Neuronal stem cell (in vitro differentiated cells): Measurements from ENCODE around the gene ARFGEF3.
A peak's percentile ranks its signal among the peaks of the same experiment; 100 is the strongest.

Experiments
- DNase-seq: peaks from one replicate; pipeline ENCODE4 v3.0.0-alpha.2; 2013; ENCODE audit warnings: low spot score
- H2AFZ ChIP-seq: one replicate; pipeline ENCODE4 v1.6.1; 2013; ENCODE audit warnings: mild to moderate bottlenecking, low read length, inconsistent platforms
- H2AK5ac ChIP-seq: 2 replicates; pipeline ENCODE4 v1.6.1; 2013; ENCODE audit warnings: low read depth, mild to moderate bottlenecking, inconsistent platforms, low read length, moderate library complexity, mixed read lengths
- H2BK120ac ChIP-seq: 2 replicates; pipeline ENCODE4 v1.6.1; 2013; ENCODE audit warnings: low read depth, mild to moderate bottlenecking, inconsistent platforms, low read length, moderate library complexity, mixed read lengths
- H2BK12ac ChIP-seq: one replicate; pipeline ENCODE4 v1.6.1; 2013; ENCODE audit warnings: low read length, inconsistent platforms
- H2BK15ac ChIP-seq: 2 replicates; pipeline ENCODE4 v1.6.1; 2013; ENCODE audit warnings: mild to moderate bottlenecking, low read length, inconsistent platforms, mixed read lengths
- H2BK5ac ChIP-seq: one replicate; pipeline ENCODE4 v1.6.1; 2013; ENCODE audit warnings: inconsistent platforms, mild to moderate bottlenecking, low read length, moderate library complexity
- H3K14ac ChIP-seq: one replicate; pipeline ENCODE4 v1.6.1; 2013; ENCODE audit warnings: low read length, inconsistent platforms
- H3K18ac ChIP-seq: 2 replicates; pipeline ENCODE4 v1.6.1; 2013; ENCODE audit warnings: low read length, inconsistent platforms
- H3K23ac ChIP-seq: 2 replicates; pipeline ENCODE4 v1.6.1; 2013; ENCODE audit warnings: low read depth, mild to moderate bottlenecking, mixed read lengths, low read length, inconsistent platforms; ENCODE audit not compliant: poor library complexity
- H3K27ac ChIP-seq: replicated peaks from 3 replicates; pipeline ENCODE4 v1.5.1; 2013; ENCODE audit warnings: low read length, inconsistent platforms
- H3K27me3 ChIP-seq, 3 experiments: 2 replicates each; pipeline ENCODE4 v1.6.1; 2013; ENCODE audit warnings: low read length in 3 of 3, mild to moderate bottlenecking in 2 of 3, inconsistent platforms in 1 of 3, low read depth in 1 of 3, mixed read lengths in 1 of 3, moderate library complexity in 1 of 3; ENCODE audit not compliant: control insufficient read depth in 3 of 3, insufficient read depth in 3 of 3
- H3K36me3 ChIP-seq, 2 donors: replicated peaks in 1 of 2; 2 replicates each; pipeline ENCODE4 v1.6.1; 2013; ENCODE audit warnings: low read length in 2 of 2; ENCODE audit not compliant: control insufficient read depth in 2 of 2, insufficient read depth in 2 of 2
- H3K4ac ChIP-seq: 2 replicates; pipeline ENCODE4 v1.6.1; 2013; ENCODE audit warnings: inconsistent platforms, mild to moderate bottlenecking, low read length, moderate library complexity
- H3K4me1 ChIP-seq, 2 donors: 1 replicate in 1 of 2; 2 replicates in 1 of 2; pipeline ENCODE4 v1.6.1; 2013; ENCODE audit warnings: low read length in 2 of 2, low read depth in 1 of 2; ENCODE audit not compliant: control insufficient read depth in 2 of 2, insufficient read depth in 1 of 2
- H3K4me2 ChIP-seq: one replicate; pipeline ENCODE4 v1.6.1; 2013; ENCODE audit warnings: mild to moderate bottlenecking, low read length, inconsistent platforms; ENCODE audit not compliant: insufficient read depth, poor library complexity, severe bottlenecking
- H3K4me3 ChIP-seq, 2 donors: 2 replicates each; pipeline ENCODE4 v1.5.1; 2013; ENCODE audit warnings: low read length in 2 of 2, mild to moderate bottlenecking in 2 of 2, inconsistent platforms in 1 of 2, moderate library complexity in 1 of 2
- H3K79me1 ChIP-seq: one replicate; pipeline ENCODE4 v1.6.1; 2013; ENCODE audit warnings: low read depth, mild to moderate bottlenecking, inconsistent platforms, low read length, moderate library complexity
- H3K9ac ChIP-seq: one replicate; pipeline ENCODE4 v1.6.1; 2013; ENCODE audit warnings: mild to moderate bottlenecking, low read depth, low read length, inconsistent platforms; ENCODE audit not compliant: poor library complexity
- H3K9me3 ChIP-seq, 2 donors: replicated peaks in 1 of 2; 2 replicates each; pipeline versions ENCODE3 to v1.6.1; 2013; ENCODE audit warnings: low read length in 2 of 2, mild to moderate bottlenecking in 2 of 2, inconsistent platforms in 1 of 2, low read depth in 1 of 2, mixed read lengths in 1 of 2, moderate library complexity in 1 of 2; ENCODE audit not compliant: control insufficient read depth in 2 of 2, insufficient read depth in 1 of 2
- H4K8ac ChIP-seq: one replicate; pipeline ENCODE4 v1.6.1; 2013; ENCODE audit warnings: low read depth, mild to moderate bottlenecking, inconsistent platforms, low read length, moderate library complexity
- H4K91ac ChIP-seq: one replicate; pipeline ENCODE4 v1.6.1; 2013; ENCODE audit warnings: low read length, low read depth, mild to moderate bottlenecking, inconsistent platforms; ENCODE audit not compliant: poor library complexity
- WGBS, 2 donors: extraction: QIAGEN DNeasy Blood & Tissue Kit; methylation state at CpG; one replicate each; pipeline ENCODE4 v1.1.7; 2013; ENCODE audit warnings: missing lambda C conversion rate in 2 of 2, mixed read lengths in 1 of 2; ENCODE audit not compliant: insufficient read length in 2 of 2, insufficient replicate concordance in 1 of 2; ENCODE audit errors: extremely low coverage in 2 of 2; 5-methylcytosine and 5-hydroxymethylcytosine counted together

Gene ARFGEF3

DNA sequence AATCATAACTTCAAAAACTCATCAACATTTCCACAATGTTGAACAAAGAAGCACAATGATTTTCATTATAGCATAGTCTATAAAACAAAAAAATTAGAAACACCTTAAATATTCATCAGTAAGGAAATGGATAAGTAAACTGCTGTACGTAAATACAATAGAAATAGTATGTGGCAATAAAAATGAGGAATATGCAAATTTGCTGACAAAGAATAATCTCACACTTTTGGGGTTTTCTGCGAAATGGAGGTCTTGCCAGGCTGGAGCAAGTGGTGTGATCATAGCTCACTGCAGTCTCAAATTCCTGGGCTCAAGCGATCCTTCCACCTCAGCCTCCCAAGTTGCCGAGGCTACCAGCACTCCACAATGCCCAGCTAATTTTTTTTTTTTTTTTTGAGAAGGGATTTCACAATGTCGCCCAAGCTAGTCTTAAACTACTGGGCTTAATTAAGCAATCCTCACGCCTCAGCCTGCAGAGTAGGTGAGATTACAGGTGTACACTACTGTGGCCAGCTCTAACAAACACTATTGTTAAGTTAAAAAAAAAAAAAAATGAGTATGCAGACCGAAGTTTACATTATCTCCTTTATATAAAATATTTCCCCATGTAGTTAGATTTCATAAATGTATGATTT lies 157.1 kb downstream of the ARFGEF3 start:
- no peaks in the 10 kb centered on the region for H3K4me1 ChIP-seq
- no CpG with 5 or more reads among the region's 7 CpGs for WGBS, 2 donors
- H3K27ac ChIP-seq, result no peak overlapping the region
- no peak overlapping the region for H3K4me3 ChIP-seq
- H3K4me2 ChIP-seq, result no peak overlapping the region
- H4K8ac ChIP-seq, result no peak overlapping the region
- no peak overlapping the region for H3K14ac ChIP-seq
- H2AFZ ChIP-seq, result no peak overlapping the region
- H2BK15ac ChIP-seq, result no peak overlapping the region
- H3K18ac ChIP-seq, result no peak overlapping the region
- H3K79me1 ChIP-seq, result no peaks in the 10 kb centered on the region
- no peak overlapping the region for H3K9ac ChIP-seq
- H2AK5ac ChIP-seq, result no peak overlapping the region
- DNase-seq, result no peak
- no peak overlapping the region for H2BK120ac ChIP-seq
- H3K9me3 ChIP-seq, result peaks cover 0 to 2% of the 10 kb centered on the region in 2 donors
- H2BK12ac ChIP-seq, result no peak overlapping the region
- H3K27me3 ChIP-seq, result no peaks in the 10 kb centered on the region
- no peaks in the 10 kb centered on the region for H3K36me3 ChIP-seq
- no peak overlapping the region for H4K91ac ChIP-seq
- H2BK5ac ChIP-seq, result no peak overlapping the region
- no peak overlapping the region for H3K23ac ChIP-seq
- no peak overlapping the region for H3K4ac ChIP-seq

DNA sequence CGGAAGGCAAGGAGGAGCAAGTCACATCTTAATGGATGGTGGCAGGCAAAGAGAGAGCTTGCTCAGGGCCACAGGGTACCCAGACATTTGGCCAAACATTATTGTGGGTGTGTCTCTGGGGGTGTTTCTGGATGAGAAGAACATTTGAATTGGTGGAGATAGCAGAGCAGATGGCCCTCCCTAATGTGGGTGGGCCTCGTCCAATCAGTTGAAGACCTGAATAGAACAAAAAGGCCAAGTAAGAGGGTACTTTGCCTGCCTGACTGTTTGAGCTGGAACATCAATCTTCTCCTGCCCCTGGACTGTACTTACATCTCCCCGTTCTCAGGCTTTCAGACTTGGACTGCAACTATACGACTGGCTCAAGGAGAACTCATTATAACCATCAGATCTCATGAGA lies 160.2 kb downstream of the ARFGEF3 start:
- Histone ChIP-seq H3K14ac (no peak overlapping the region), H2BK12ac (no peak overlapping the region), H2BK5ac (no peak overlapping the region), H3K9me3 (peaks cover 0 to 2% of the 10 kb centered on the region in 2 donors), H4K8ac (no peak overlapping the region), H3K18ac (no peak overlapping the region), H3K4me2 (no peak overlapping the region), H3K36me3 (peaks cover 0 to 2% of the 10 kb centered on the region in 2 donors), H4K91ac (no peak overlapping the region), H3K9ac (no peak overlapping the region), H3K79me1 (no peaks in the 10 kb centered on the region), H2AFZ (no peak overlapping the region), H3K27me3 (no peaks in the 10 kb centered on the region), H3K4me3 (no peak overlapping the region), H2AK5ac (no peak overlapping the region), H3K4ac (no peak overlapping the region), H3K23ac (no peak overlapping the region), H2BK120ac (no peak overlapping the region), H3K4me1 (no peaks in the 10 kb centered on the region), H2BK15ac (no peak overlapping the region), H3K27ac (no peak overlapping the region)
- WGBS, 2 donors, result no CpG with 5 or more reads among the region's 4 CpGs
- DNase-seq, result no peak

DNA sequence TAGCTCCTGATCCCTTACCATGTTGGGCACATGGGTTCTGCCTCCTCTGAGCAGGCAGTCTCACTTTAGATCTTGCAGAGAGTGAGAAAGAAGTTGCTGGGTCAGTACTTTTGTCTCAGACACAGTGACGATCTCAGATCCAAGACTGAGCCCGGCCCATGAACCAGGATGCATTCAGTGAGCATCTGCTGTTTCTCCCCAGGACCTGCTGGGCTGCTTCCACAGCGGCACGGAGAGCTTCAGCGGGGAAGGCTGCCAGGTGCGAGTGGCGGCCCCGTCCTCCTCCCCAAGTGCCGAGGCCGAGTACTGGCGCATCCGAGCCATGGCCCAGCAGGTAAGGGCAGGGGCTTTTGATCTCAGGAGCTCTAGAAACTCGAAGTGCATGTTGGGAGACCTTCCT lies 162.1 kb downstream of the ARFGEF3 start:
- Histone ChIP-seq H4K91ac (no peak overlapping the region), H3K4me2 (no peak overlapping the region), H3K4ac (no peak overlapping the region), H2BK12ac (no peak overlapping the region), H2AK5ac (no peak overlapping the region), H2BK15ac (no peak overlapping the region), H4K8ac (no peak overlapping the region), H3K23ac (no peak overlapping the region), H3K9me3 (peaks cover 0 to 2% of the 10 kb centered on the region in 2 donors), H3K18ac (peak overlapping the region; percentile 13), H3K4me3 (no peak overlapping the region), H3K27me3 (no peaks in the 10 kb centered on the region), H3K27ac (no peak overlapping the region), H2BK120ac (no peak overlapping the region), H3K79me1 (no peaks in the 10 kb centered on the region), H3K9ac (no peak overlapping the region), H2BK5ac (no peak overlapping the region), H2AFZ (no peak overlapping the region), H3K14ac (no peak overlapping the region), H3K36me3 (peaks cover 0 to 2% of the 10 kb centered on the region in 2 donors), H3K4me1 (no peaks in the 10 kb centered on the region)
- WGBS, 2 donors, result no CpG with 5 or more reads among the region's 13 CpGs
- no peak for DNase-seq

DNA sequence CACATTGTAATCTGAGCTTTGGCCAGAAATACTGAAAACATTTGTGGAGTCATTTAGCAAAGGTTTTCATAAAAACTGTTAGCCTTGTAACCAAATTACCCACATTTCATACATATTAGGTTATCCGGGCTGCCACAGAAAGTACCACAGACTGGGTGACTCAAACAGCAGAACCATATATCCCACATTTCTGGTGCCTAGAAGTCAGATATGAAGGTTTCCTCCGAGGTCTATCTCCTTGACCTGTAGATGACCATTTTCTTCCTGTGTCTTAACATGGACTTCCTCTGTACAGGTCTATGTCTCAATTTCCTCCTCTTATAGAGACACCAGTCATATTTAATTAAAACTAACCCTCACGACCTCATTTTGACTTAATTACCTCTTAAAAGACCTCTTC lies 166.5 kb downstream of the ARFGEF3 start:
- Histone ChIP-seq H4K91ac (no peak overlapping the region), H3K4me3 (no peak overlapping the region), H3K4me1 (peaks cover 0 to 3% of the 10 kb centered on the region in 2 donors), H3K23ac (no peak overlapping the region), H2BK15ac (no peak overlapping the region), H3K9ac (no peak overlapping the region), H4K8ac (no peak overlapping the region), H3K4ac (no peak overlapping the region), H2BK5ac (no peak overlapping the region), H3K27me3 (no peaks in the 10 kb centered on the region), H2BK12ac (no peak overlapping the region), H3K79me1 (no peaks in the 10 kb centered on the region), H3K27ac (no peak overlapping the region), H3K9me3 (no peaks in the 10 kb centered on the region), H3K18ac (no peak overlapping the region), H2AFZ (no peak overlapping the region), H3K36me3 (peaks cover 0 to 2% of the 10 kb centered on the region in 2 donors), H3K14ac (no peak overlapping the region), H2AK5ac (no peak overlapping the region), H2BK120ac (no peak overlapping the region), H3K4me2 (no peak overlapping the region)
- no peak for DNase-seq
- 100% methylated on average over 1 of the region's 3 CpGs; no CpG with 5 or more reads in 1 of the 2 donors for WGBS, 2 donors
